HepG2 (cell line): Measurements from ENCODE around the gene TGM2. TPM values are rescaled to one million over a fixed set of nuclear protein-coding genes. Genes with fewer than 3 reads are reported as not detected.

ENCODE experiments used
- ATAC-seq: fragments of 200-7000 bp; cut with Tn5 transposase; 3 replicates; pipeline ENCODE4 v1.9.1; 2020; ENCODE audit warnings: mild to moderate bottlenecking, moderate library complexity
- BruUV-seq: library from RNA; stranded (reverse); fragments of 400-500 nt; replicated peaks from 2 replicates; lab custom pipeline; 2021; lab: Mats Ljungman, UMichigan
- CTCF ChIA-PET: fragments of 300-600 bp; formaldehyde crosslinking; extraction: SDS; loops from one replicate; lab custom pipeline; 2021; ENCODE audit warnings: low total read pairs, inconsistent platforms, low intra/inter-chr PET ratio; lab: Yijun Ruan, JAX
- POLR2A ChIA-PET: fragments of 350-600 bp; sonication (Branson Sonifier 250); formaldehyde crosslinking; loops from one replicate; lab custom pipeline; 2020; ENCODE audit warnings: antibody characterized with exemption, inconsistent platforms; lab: Yijun Ruan, JAX
- DNase-seq: peaks from one replicate; pipeline ENCODE4 v3.0.0-alpha.2; 2015; ENCODE audit warnings: low spot score
- FAIRE-seq: peaks from 3 replicates; lab custom pipeline; 2011; peaks lifted over from hg19 to GRCh38; lab: Jason Lieb, UNC
- H2AFZ ChIP-seq: one replicate; pipeline ENCODE4 v1.6.1; 2011; ENCODE audit warnings: low read length, inconsistent platforms
- H3K27ac ChIP-seq: fragments of 300-600 bp; 3 replicates; pipeline ENCODE4 v1.8.0; 2011; ENCODE audit warnings: mixed run types, mild to moderate bottlenecking, mixed read lengths, low read length, inconsistent platforms; ENCODE audit not compliant: insufficient read depth; ENCODE audit errors: extremely low read length
- H3K27me3 ChIP-seq, 2 experiments: fragments of 200-600 bp in 1 of 2; 2 replicates in 1 of 2; 3 replicates in 1 of 2; pipeline versions ENCODE4 v1.6.0 to v1.8.0; 2011; ENCODE audit warnings: low read length in 2 of 2, mild to moderate bottlenecking in 2 of 2, moderate library complexity in 2 of 2, inconsistent platforms in 1 of 2; ENCODE audit not compliant: insufficient read depth in 2 of 2, control insufficient read depth in 1 of 2
- H3K36me3 ChIP-seq, 2 experiments: fragments of 200-600 bp in 1 of 2; replicated peaks in 1 of 2; 2 replicates in 1 of 2; 3 replicates in 1 of 2; pipeline versions ENCODE4 v1.5.1 to v1.8.0; 2011; ENCODE audit warnings: low read length in 2 of 2, inconsistent platforms in 1 of 2; ENCODE audit not compliant: insufficient read depth in 2 of 2, control insufficient read depth in 1 of 2
- H3K4me1 ChIP-seq: 2 replicates; pipeline ENCODE4 v1.5.1; 2012; ENCODE audit warnings: low read length, inconsistent platforms; ENCODE audit not compliant: insufficient read depth
- H3K4me2 ChIP-seq: 2 replicates; pipeline ENCODE4 v1.6.0; 2011; ENCODE audit warnings: low read depth, low read length, inconsistent platforms
- H3K4me3 ChIP-seq, 3 experiments: fragments of 200-600 bp in 1 of 3; sonication (generic), shearing (Covaris generic) in 1 of 3; replicated peaks in 1 of 3; 2 replicates each; pipeline ENCODE4 v1.5.1; 2011 to 2016; ENCODE audit warnings: low read length in 3 of 3, inconsistent platforms in 2 of 3, low read depth in 2 of 3, mild to moderate bottlenecking in 2 of 3, control low read depth in 1 of 3, mixed read lengths in 1 of 3; ENCODE audit not compliant: insufficient read depth in 1 of 3
- H3K79me2 ChIP-seq: one replicate; pipeline ENCODE4 v1.6.1; 2011; ENCODE audit warnings: low read length, inconsistent platforms; ENCODE audit not compliant: insufficient read depth
- H3K9ac ChIP-seq: 2 replicates; pipeline ENCODE4 v1.6.0; 2011; ENCODE audit warnings: mild to moderate bottlenecking, low read depth, low read length, inconsistent platforms; ENCODE audit not compliant: insufficient read depth
- H3K9me3 ChIP-seq: 2 replicates; pipeline ENCODE4 v1.5.1; 2012; ENCODE audit warnings: mild to moderate bottlenecking, low read length
- H4K20me1 ChIP-seq: 2 replicates; pipeline ENCODE4 v1.6.0; 2011; ENCODE audit warnings: inconsistent platforms, mild to moderate bottlenecking, low read length, moderate library complexity; ENCODE audit not compliant: insufficient read depth
- CREM ChIP-seq, 2 experiments: sonication (generic) in 1 of 2; formaldehyde crosslinking in 1 of 2; IDR thresholded peaks; 2 replicates each; pipeline versions ENCODE4 v1.4.0 to v1.6.1; 2016 to 2020; ENCODE audit warnings: antibody characterized with exemption in 1 of 2, mild to moderate bottlenecking in 1 of 2, missing genetic modification reagents in 1 of 2
- EEA1 ChIP-seq: sonication (generic); formaldehyde crosslinking; IDR thresholded peaks from 2 replicates; pipeline ENCODE4 v1.5.1; 2020; ENCODE audit warnings: mild to moderate bottlenecking, missing genetic modification reagents, borderline replicate concordance
- KMT2B ChIP-seq: IDR thresholded peaks from 2 replicates; pipeline ENCODE4 v1.6.1; 2016; ENCODE audit warnings: missing genetic modification reagents, missing compliant biosample characterization
- MEF2D ChIP-seq: sonication (generic); formaldehyde crosslinking; IDR thresholded peaks from 2 replicates; pipeline ENCODE4 v1.5.1; 2020; ENCODE audit warnings: mild to moderate bottlenecking, missing genetic modification reagents
- MEIS1 ChIP-seq: sonication (generic); formaldehyde crosslinking; IDR thresholded peaks from 2 replicates; pipeline ENCODE4 v1.9.0; 2021; ENCODE audit warnings: mild to moderate bottlenecking, missing genetic modification reagents, moderate library complexity, borderline replicate concordance
- NR2F1 ChIP-seq, 2 experiments: fragments of 450-650 bp in 1 of 2; formaldehyde crosslinking in 1 of 2; IDR thresholded peaks; 2 replicates each; pipeline versions ENCODE4 v1.5.0 to v1.6.1; 2016 to 2020; ENCODE audit warnings: mild to moderate bottlenecking in 1 of 2, missing compliant biosample characterization in 1 of 2, missing genetic modification reagents in 1 of 2, moderate library complexity in 1 of 2
- NR2F6 ChIP-seq, 2 experiments: IDR thresholded peaks; 2 replicates each; pipeline ENCODE4 v1.6.1; 2016; ENCODE audit warnings: antibody characterized with exemption in 1 of 2, mild to moderate bottlenecking in 1 of 2
- PTBP1 ChIP-seq: fragments of 200-400 bp; formaldehyde crosslinking; IDR thresholded peaks from 2 replicates; pipeline ENCODE4 v1.6.1; 2018; ENCODE audit warnings: low read length, low read depth; ENCODE audit not compliant: poor library complexity, severe bottlenecking
- SP1 ChIP-seq, 2 experiments: fragments of 450-650 bp in 1 of 2; sonication (generic) in 1 of 2; formaldehyde crosslinking in 1 of 2; IDR thresholded peaks; 2 replicates each; pipeline versions ENCODE4 v1.4.0 to v1.6.1; 2016 to 2020; ENCODE audit warnings: missing genetic modification reagents in 1 of 2
- SSRP1 ChIP-seq: IDR thresholded peaks from 2 replicates; pipeline ENCODE4 v1.6.1; 2016; ENCODE audit warnings: control low read depth
- TCF7 ChIP-seq: sonication (generic); IDR thresholded peaks from 2 replicates; pipeline ENCODE4 v1.6.1; 2016; ENCODE audit warnings: antibody characterized with exemption, low read depth
- ZMYM3 ChIP-seq: sonication (generic); formaldehyde crosslinking; IDR thresholded peaks from 2 replicates; pipeline ENCODE4 v1.5.1; 2020; ENCODE audit warnings: mild to moderate bottlenecking, missing genetic modification reagents
- ZNF10 ChIP-seq: sonication (generic); formaldehyde crosslinking; IDR thresholded peaks from 2 replicates; pipeline ENCODE4 v1.4.0; 2020; ENCODE audit warnings: mild to moderate bottlenecking, low read depth, missing genetic modification reagents, borderline replicate concordance
- ZSCAN25 ChIP-seq: sonication (generic); formaldehyde crosslinking; IDR thresholded peaks from 2 replicates; pipeline ENCODE4 v1.8.0; 2022; ENCODE audit warnings: mild to moderate bottlenecking, missing genetic modification reagents
- ZSCAN30 ChIP-seq: sonication (generic); formaldehyde crosslinking; IDR thresholded peaks from 2 replicates; pipeline ENCODE4 v1.5.0; 2020; ENCODE audit warnings: mild to moderate bottlenecking, missing genetic modification reagents
- WGBS: methylation state at CpG from one replicate; pipeline ENCODE4 v1.1.6; 2017; ENCODE audit warnings: low lambda C conversion rate; 5-methylcytosine and 5-hydroxymethylcytosine counted together
- in situ Hi-C: cut with HindIII; loops from 2 replicates; pipeline ENCODE4 v1.10.0; 2017; ENCODE audit warnings: low pct_unique_long_range_greater_than_20kb; ENCODE audit not compliant: extremely low pct_ligation_motif_present
- intact Hi-C: fragments of 100-400 bp; cut with micrococcal nuclease; formaldehyde crosslinking; loops from one replicate; pipeline ENCODE4 v1.10.0; 2022; ENCODE audit not compliant: unreplicated experiment
- polyA plus RNA-seq, 8 experiments: library from polyadenylated mRNA; depleted of rRNA in 3 of 8; stranded (reverse) in 7 of 8; unstranded in 1 of 8; fragments of >200 nt; fragmentation: Illumina TruSeq in 4 of 8; extraction: Trizol in 4 of 8; gene quantifications; 2 replicates each; pipeline versions ENCODE4 v1.2.1 to v1.2.3, GENCODE V29; 2011 to 2016; ENCODE audit warnings: low read depth in 4 of 8, missing spikeins in 1 of 8, mixed read lengths in 1 of 8; ENCODE audit not compliant: insufficient read depth in 1 of 8
- total RNA-seq, 5 experiments: library from RNA; depleted of rRNA; stranded (reverse); fragments of >200 nt; fragmentation: Illumina TruSeq; extraction: Trizol; gene quantifications; 2 replicates each; pipeline ENCODE4 v1.2.3, GENCODE V29; 2016; ENCODE audit warnings: low read depth in 1 of 5
- TF ChIP-seq, protein P1 (sequence below): sonication (generic); formaldehyde crosslinking; IDR thresholded peaks from 2 replicates; pipeline ENCODE4 v1.8.0; 2022; ENCODE audit warnings: missing genetic modification reagents, mild to moderate bottlenecking, inconsistent platforms, borderline replicate concordance
- TF ChIP-seq, protein P2 (sequence below): sonication (generic); formaldehyde crosslinking; IDR thresholded peaks from 2 replicates; pipeline ENCODE4 v1.4.0; 2020; ENCODE audit warnings: missing genetic modification reagents
- TF ChIP-seq, protein P3 (sequence below): sonication (generic); formaldehyde crosslinking; IDR thresholded peaks from 2 replicates; pipeline ENCODE4 v1.8.1; 2023; ENCODE audit warnings: mild to moderate bottlenecking, inconsistent platforms, moderate library complexity, missing genetic modification reagents, borderline replicate concordance
- TF ChIP-seq, protein P4 (sequence below): sonication (generic); formaldehyde crosslinking; IDR thresholded peaks from 2 replicates; pipeline ENCODE4 v1.5.0; 2020; ENCODE audit warnings: mild to moderate bottlenecking, missing genetic modification reagents

The TGM2 gene
- total and polyA plus RNA-seq, 2 of the 13 experiments (the other 11 are each of a cell fraction or from before 2014, with no cell fraction given) = 4.2 to 46.4 TPM

GRCh38 chr20:38196592-38196991 is 31.5 kb upstream of the TGM2 start:
- DNase-seq = no peak
- H3K79me2 ChIP-seq = no peaks in the 10 kb centered on the region
- ChIA-PET CTCF (no interaction called here), POLR2A (no interaction called here)
- no peaks in the 10 kb centered on the region for H3K36me3 ChIP-seq
- H3K27me3 ChIP-seq = peaks cover 3 to 8% of the 10 kb centered on the region in 2 experiments; a peak in 3 of 5 replicates
- 5% methylated on average over 5 of the region's 5 CpGs for WGBS
- no peaks in the 10 kb centered on the region for H3K9me3 ChIP-seq
- no peak for ATAC-seq
- in situ Hi-C loops (no loop called here), intact Hi-C loops (no loop called here)
- H3K4me1 ChIP-seq = peaks cover 11% of the 10 kb centered on the region
- BruUV-seq = no TSS peak
- no peak overlapping the region for H3K4me2 ChIP-seq
- H3K9ac ChIP-seq = no peak overlapping the region
- no peak overlapping the region for H3K27ac ChIP-seq
- H2AFZ ChIP-seq = no peak overlapping the region
- H4K20me1 ChIP-seq = no peaks in the 10 kb centered on the region
- H3K4me3 ChIP-seq = no peak overlapping the region
- FAIRE-seq = no peak
- TF ChIP-seq, protein P1, sequence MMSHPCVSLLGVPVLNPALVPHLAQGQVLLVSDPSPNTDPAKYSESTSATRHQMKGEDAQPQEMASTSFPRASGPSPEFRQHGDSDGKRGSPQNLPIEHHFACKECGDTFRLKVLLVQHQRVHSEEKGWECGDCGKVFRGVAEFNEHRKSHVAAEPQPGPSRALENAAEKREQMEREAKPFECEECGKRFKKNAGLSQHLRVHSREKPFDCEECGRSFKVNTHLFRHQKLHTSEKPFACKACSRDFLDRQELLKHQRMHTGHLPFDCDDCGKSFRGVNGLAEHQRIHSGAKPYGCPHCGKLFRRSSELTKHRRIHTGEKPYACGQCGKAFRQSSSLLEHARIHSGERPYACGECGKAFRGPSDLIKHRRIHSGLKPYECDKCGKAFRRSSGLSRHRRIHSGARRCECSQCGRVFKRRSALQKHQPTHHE (CRISPR knock-in tag) = no peak
- no peak for TF ChIP-seq ZMYM3 (CRISPR knock-in tag)
- TF ChIP-seq, protein P2, sequence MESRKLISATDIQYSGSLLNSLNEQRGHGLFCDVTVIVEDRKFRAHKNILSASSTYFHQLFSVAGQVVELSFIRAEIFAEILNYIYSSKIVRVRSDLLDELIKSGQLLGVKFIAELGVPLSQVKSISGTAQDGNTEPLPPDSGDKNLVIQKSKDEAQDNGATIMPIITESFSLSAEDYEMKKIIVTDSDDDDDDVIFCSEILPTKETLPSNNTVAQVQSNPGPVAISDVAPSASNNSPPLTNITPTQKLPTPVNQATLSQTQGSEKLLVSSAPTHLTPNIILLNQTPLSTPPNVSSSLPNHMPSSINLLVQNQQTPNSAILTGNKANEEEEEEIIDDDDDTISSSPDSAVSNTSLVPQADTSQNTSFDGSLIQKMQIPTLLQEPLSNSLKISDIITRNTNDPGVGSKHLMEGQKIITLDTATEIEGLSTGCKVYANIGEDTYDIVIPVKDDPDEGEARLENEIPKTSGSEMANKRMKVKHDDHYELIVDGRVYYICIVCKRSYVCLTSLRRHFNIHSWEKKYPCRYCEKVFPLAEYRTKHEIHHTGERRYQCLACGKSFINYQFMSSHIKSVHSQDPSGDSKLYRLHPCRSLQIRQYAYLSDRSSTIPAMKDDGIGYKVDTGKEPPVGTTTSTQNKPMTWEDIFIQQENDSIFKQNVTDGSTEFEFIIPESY (CRISPR knock-in tag) = no peak
- TF ChIP-seq SP1 (IDR thresholded peaks at IDR 0.05) = no peak
- no peak for TF ChIP-seq SP1 (CRISPR knock-in tag; IDR thresholded peaks at IDR 0.05)
- no peak for TF ChIP-seq EEA1 (CRISPR knock-in tag)
- TF ChIP-seq, protein P3, sequence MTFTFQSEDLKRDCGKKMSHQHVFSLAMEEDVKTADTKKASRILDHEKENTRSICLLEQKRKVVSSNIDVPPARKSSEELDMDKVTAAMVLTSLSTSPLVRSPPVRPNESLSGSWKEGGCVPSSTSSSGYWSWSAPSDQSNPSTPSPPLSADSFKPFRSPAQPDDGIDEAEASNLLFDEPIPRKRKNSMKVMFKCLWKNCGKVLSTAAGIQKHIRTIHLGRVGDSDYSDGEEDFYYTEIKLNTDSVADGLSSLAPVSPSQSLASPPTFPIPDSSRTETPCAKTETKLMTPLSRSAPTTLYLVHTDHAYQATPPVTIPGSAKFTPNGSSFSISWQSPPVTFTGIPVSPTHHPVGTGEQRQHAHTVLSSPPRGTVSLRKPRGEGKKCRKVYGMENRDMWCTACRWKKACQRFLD (CRISPR knock-in tag) = no peak
- no peak for TF ChIP-seq ZNF10 (CRISPR knock-in tag)
- no peak for TF ChIP-seq KMT2B (CRISPR knock-in tag)
- TF ChIP-seq PTBP1 = no peak
- no peak for TF ChIP-seq CREM (IDR thresholded peaks at IDR 0.05)
- TF ChIP-seq CREM (CRISPR knock-in tag; IDR thresholded peaks at IDR 0.05) = no peak
- TF ChIP-seq, protein P4, sequence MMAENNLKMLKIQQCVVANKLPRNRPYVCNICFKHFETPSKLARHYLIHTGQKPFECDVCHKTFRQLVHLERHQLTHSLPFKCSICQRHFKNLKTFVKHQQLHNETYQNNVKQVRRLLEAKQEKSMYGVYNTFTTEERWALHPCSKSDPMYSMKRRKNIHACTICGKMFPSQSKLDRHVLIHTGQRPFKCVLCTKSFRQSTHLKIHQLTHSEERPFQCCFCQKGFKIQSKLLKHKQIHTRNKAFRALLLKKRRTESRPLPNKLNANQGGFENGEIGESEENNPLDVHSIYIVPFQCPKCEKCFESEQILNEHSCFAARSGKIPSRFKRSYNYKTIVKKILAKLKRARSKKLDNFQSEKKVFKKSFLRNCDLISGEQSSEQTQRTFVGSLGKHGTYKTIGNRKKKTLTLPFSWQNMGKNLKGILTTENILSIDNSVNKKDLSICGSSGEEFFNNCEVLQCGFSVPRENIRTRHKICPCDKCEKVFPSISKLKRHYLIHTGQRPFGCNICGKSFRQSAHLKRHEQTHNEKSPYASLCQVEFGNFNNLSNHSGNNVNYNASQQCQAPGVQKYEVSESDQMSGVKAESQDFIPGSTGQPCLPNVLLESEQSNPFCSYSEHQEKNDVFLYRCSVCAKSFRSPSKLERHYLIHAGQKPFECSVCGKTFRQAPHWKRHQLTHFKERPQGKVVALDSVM (CRISPR knock-in tag) = no peak
- TF ChIP-seq NR2F6 (IDR thresholded peaks at IDR 0.05) = peak; percentile 79
- TF ChIP-seq NR2F6 (CRISPR knock-in tag; IDR thresholded peaks at IDR 0.05) = no peak
- TF ChIP-seq TCF7 = no peak
- no peak for TF ChIP-seq SSRP1 (CRISPR knock-in tag)
- TF ChIP-seq ZSCAN30 (CRISPR knock-in tag) = no peak
- no peak for TF ChIP-seq ZSCAN25 (CRISPR knock-in tag)
- no peak for TF ChIP-seq MEF2D
- TF ChIP-seq MEIS1 (CRISPR knock-in tag) = no peak
- peak in 1 of 2 experiments; percentile 10; a peak in 1 of 4 replicates for TF ChIP-seq NR2F1 (CRISPR knock-in tag; IDR thresholded peaks at IDR 0.05)
